Body of pancreas (tissue), 4 donors: Measurements from ENCODE around the gene RAD51D.

Experiments used
- CTCF ChIP-seq, 7 experiments: fragments of 450-650 bp in 4 of 7; fragments of 200-600 bp in 3 of 7; sonication (generic) in 3 of 7; IDR thresholded peaks; one replicate each; pipeline ENCODE4 v1.5.1; 2016 to 2019; ENCODE audit warnings: antibody characterized with exemption in 7 of 7
- POLR2A ChIP-seq, 3 donors: fragments of 450-650 bp; IDR thresholded peaks; one replicate each; pipeline ENCODE4 v1.6.1; 2016; ENCODE audit warnings: antibody characterized with exemption in 3 of 3, mild to moderate bottlenecking in 2 of 3

GRCh38 chr17:35149941-35150340 is 30.3 kb upstream of the RAD51D start:
- TF ChIP-seq CTCF (IDR thresholded peaks at IDR 0.05) (no peak), POLR2A (IDR thresholded peaks at IDR 0.05) (no peak)
